ENCODE measurements around the gene ACBD7.

GRCh38 chr10:15049533-15049932, 39.0 kb downstream of the ACBD7 start:
- TF ChIP-seq CTCF (IDR thresholded peaks at IDR 0.05) (no peak), POLR2A (IDR thresholded peaks at IDR 0.05) (no peak)
